GM18907 (cell line): Measurements from ENCODE around the gene KIF4A.
"Not testable (repeated sequence)": the region's sequence is repeated elsewhere in the genome, so short reads cannot be mapped to it uniquely, and the experiment has no call there.

Source experiments
- ATAC-seq: cut with Tn5 transposase; IDR thresholded peaks from one replicate; pipeline ENCODE4 v1.9.1; 2021; ENCODE audit warnings: mild to moderate bottlenecking, moderate library complexity; ENCODE audit not compliant: unreplicated experiment

The KIF4A gene

GRCh38 chrX:70289793-70290770 lies at the start of gene KIF4A, which contains the start of gene PDZD11:
TSS of gene KIF4A (plus strand) at chrX:70290104. CDS start at chrX:70290459, 355 bp downstream.
TSS of gene PDZD11 (minus strand) at chrX:70289927. CDS start at chrX:70289341, 586 bp downstream.
- ATAC-seq = peak; percentile 94

DNA sequence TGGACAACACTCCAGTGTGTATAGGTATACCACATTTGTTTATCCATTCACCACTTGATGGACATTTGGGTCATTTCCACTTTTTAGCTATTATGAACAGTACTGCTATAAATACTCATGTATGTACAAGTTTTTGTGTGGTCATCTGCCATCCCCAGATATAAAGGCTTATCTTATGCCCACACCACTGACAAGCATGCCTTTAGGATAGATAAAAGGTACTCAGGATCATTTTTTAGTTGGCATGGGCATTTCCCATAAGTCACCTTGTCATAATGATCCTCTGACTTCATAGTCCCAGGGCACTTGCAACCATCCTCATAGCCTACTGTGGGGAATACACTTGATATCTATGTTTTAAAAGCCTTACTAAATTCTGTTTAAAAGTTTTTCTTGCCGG lies 49.2 kb upstream of the KIF4A start:
- ATAC-seq = no peak

- ATAC-seq = no peak
Observed at GRCh38 chrX:70241501-70241900, 48.4 kb upstream of the KIF4A start.

DNA sequence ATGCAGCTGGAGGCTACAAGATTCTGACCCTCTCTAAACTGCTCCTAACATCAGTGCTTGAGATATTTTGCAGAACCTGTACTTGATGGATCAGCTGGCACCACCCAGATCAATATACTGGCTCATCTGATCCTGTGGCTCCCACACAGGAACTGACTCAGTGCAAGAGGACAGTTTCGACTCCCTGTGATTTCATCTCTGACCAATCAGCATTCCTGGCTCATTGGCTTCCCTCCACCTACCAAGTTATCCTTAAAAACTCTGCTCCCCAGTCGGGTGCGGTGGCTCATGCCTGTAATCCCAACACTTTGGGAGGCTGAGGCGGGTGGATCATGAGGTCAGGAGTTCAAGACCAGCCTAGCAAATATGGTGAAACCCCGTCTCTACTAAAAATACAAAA lies 46.3 kb upstream of the KIF4A start:
- ATAC-seq = not testable (repeated sequence)

DNA sequence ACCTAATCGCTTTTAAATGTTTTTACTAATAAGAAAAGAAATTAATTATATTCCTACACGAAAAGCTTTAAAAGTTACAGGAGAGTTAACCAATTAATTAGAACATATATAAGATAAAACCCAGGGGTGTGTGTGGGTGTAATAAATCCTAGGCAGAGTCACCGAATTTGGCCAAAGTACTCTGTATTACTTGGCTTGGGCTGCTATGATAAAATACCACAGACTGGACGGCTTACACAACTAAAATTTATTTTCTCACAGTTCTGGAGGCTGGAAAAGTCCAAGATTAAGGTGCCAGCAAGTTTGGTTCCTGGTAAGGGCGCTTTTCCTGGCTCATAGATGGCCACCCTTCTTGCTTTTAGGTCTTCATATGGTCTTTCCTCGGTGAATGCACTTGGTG lies 45.0 kb upstream of the KIF4A start:
- ATAC-seq = no peak

DNA sequence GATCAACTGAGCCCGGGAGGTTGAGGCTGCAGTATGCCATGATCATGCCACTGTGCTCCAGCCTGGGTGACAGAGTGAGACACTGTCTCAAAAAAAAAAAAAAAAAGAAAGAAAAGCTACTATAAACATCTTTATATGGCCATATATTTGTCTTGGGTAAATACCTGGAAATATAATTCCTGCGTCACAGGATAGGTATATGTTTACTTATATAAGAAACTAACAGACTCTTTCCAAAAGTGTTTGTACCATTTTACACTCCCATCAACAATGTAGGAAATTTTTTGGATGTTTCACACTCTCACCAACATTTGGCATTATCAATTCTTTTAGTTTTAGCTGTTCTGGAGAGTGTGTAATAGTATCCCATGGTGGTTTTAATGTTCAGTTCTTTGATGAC lies 42.7 kb upstream of the KIF4A start:
- ATAC-seq = no peak

DNA sequence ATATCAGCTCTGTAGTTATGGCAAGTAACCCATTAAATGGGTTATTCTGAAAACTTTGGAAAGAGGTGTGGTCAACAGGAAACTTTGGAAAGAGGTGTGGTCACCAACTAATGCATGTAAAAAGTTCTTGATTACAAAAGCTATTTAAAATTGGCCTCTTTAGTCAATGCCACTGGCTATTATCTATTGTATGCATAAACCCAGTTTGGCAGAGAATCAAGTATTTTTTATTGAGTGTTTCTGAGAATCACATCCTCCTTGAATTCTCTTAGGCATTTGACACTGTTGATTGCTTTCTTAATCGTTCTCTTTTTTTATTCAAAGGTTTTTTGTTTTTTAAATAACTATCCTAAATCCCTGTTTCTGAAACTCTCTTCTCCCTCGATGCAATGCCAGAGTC lies 37.4 kb upstream of the KIF4A start:
- ATAC-seq = no peak

- ATAC-seq = no peak
Observed at GRCh38 chrX:70253377-70254062, 36.4 kb upstream of the KIF4A start.

GRCh38 chrX:70254063-70254400 lies 35.9 kb upstream of the KIF4A start:
- ATAC-seq = no peak

GRCh38 chrX:70254909-70255308 lies 35.0 kb upstream of the KIF4A start:
- ATAC-seq = no peak

GRCh38 chrX:70255452-70255851 lies 34.5 kb upstream of the KIF4A start:
- no peak for ATAC-seq

- ATAC-seq = no peak
Observed at GRCh38 chrX:70257423-70258288, 32.2 kb upstream of the KIF4A start.

DNA sequence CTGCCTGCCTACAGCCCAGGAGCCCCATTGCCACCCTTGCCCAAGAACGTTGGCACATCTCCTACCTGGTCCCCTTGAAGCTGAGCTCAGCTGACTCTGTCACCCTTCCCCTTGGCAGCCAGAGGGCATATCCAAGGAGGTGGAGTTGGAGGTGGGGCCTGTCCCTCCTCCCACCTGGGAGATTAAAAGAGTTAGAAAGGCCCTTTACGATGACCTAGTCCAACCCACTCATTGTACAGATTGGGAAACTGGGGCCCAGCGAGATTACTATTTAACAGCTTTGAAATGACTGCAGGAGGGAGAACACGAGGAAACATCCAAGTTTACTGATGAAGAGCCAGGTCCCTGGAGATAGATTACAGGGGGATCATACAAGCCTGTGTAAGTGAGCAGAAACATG lies 29.8 kb upstream of the KIF4A start, which contains the start of gene P2RY4:
Gene P2RY4, minus strand, starts transcription at position 101 of the 400 bp plus-strand sequence. CDS start 580 bp downstream, outside the sequence.
- no peak for ATAC-seq

DNA sequence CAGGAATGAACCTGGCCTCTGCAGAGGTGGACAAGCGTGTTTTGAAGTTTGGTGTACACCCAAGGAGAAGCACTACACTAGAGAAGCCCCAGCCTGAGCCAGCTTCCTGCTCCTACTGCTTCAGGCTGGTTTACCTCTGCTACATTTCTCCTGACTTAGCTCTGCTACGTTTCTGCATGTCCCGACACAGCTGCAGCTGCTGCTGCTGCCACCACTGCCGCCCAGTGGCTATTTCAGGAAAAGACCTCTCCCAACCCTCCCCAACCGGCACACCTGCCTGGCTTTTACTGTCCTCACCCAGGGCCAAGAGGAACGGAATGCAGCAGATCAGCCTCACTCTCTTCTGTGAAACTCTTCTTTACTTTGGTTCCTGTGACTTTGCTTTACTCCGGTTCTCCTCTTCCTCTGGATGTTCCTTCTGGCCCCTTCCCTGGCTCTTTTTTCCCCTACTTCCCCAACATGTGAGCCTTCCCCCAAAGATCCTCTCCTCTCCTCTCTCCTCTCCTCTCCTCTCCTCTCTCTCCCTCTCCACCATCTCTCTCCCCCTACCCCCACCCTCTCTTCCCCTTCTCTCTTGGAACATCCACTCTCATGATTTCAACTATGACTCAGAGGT lies 26.8 kb upstream of the KIF4A start:
- ATAC-seq = peak; percentile 65

GRCh38 chrX:70264784-70265183 lies 25.1 kb upstream of the KIF4A start:
- ATAC-seq = no peak

DNA sequence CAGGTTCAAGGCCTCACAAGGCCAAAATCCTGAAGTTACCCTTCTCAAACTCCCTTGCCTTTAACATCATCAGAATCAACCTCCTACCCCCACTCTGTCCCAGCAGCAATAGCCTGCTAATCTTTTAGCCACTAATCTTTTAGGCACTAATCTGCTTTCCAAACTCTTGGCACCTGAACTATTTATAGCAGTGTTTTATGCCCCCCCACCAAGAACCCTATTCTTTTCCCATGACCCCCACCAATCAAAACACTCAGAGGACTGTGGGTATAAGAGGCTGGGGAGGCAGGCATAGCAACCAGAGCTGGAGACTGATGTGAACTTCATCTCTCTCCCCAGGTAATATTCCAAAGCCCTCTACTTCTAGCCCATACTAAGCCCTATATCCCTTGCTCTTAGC lies 21.9 kb upstream of the KIF4A start, which contains the start of gene ARR3:
Gene ARR3, plus strand, starts transcription at position 301 of the 400 bp plus-strand sequence. CDS start 1,052 bp downstream, outside the sequence.
- ATAC-seq = no peak

GRCh38 chrX:70274029-70274428 lies 15.9 kb upstream of the KIF4A start:
- ATAC-seq = not testable (repeated sequence)

- no peak for ATAC-seq
Observed at GRCh38 chrX:70279081-70279480, 10.8 kb upstream of the KIF4A start.

DNA sequence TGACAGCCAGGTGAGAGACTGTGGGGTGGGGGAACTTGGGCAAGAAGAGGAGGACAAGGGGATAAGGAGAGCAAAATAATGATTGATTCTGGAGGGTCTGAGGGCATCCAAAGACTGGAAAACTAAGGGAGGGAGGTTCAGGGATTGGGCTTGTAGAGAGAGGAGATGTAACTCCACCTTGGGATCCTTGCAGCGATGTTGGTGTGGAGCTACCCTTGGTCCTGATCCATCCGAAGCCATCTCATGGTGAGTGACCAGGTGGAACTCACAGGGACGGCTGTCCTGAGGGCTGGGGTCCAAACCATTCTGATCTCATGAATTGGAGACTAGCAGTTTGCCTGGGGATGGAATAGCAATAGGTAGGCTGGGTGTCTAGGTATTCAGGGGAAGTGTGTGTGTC lies 9.3 kb upstream of the KIF4A start:
- no peak for ATAC-seq

GRCh38 chrX:70281951-70282350 lies 8.0 kb upstream of the KIF4A start, which contains the start of gene RAB41:
TSS of gene RAB41 (plus strand) at chrX:70282172. CDS start at chrX:70282218, 46 bp downstream.
- no peak for ATAC-seq
